OCI-LY3 (cell line): ENCODE measurements around the gene DCAF12.

Experiments used
- EZH2phosphoT487 ChIP-seq: fragments of 200-600 bp; shearing (Covaris generic); IDR thresholded peaks from 2 replicates; pipeline ENCODE4 v1.6.1; 2018; ENCODE audit warnings: antibody characterized with exemption, mixed run types, low read depth
- TF ChIP-seq, protein P1 (sequence below): fragments of 200-600, 300-600 bp; sonication (generic); IDR thresholded peaks from 2 replicates; pipeline ENCODE4 v1.5.1; 2014; ENCODE audit warnings: antibody characterized with exemption, low read length, low read depth

- TF ChIP-seq, protein P1, sequence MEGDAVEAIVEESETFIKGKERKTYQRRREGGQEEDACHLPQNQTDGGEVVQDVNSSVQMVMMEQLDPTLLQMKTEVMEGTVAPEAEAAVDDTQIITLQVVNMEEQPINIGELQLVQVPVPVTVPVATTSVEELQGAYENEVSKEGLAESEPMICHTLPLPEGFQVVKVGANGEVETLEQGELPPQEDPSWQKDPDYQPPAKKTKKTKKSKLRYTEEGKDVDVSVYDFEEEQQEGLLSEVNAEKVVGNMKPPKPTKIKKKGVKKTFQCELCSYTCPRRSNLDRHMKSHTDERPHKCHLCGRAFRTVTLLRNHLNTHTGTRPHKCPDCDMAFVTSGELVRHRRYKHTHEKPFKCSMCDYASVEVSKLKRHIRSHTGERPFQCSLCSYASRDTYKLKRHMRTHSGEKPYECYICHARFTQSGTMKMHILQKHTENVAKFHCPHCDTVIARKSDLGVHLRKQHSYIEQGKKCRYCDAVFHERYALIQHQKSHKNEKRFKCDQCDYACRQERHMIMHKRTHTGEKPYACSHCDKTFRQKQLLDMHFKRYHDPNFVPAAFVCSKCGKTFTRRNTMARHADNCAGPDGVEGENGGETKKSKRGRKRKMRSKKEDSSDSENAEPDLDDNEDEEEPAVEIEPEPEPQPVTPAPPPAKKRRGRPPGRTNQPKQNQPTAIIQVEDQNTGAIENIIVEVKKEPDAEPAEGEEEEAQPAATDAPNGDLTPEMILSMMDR = no peak
- no peak for TF ChIP-seq EZH2phosphoT487
Measured at GRCh38 chr9:34084562-34084961, 41.9 kb downstream of the DCAF12 start.
